Stimulated activated CD8-positive, alpha-beta memory T cell treated with anti-CD3 and anti-CD28 coated beads, Interleukin-4, amount 100 ng/mL, for 1 hour (primary cell): ENCODE data around the gene UBE2N.

Experiments
- DNase-seq, 2 donors: peaks; one replicate each; pipeline ENCODE4 v3.0.0-alpha.2; 2020; ENCODE audit warnings: low read depth in 2 of 2, low spot score in 1 of 2

The UBE2N gene, protein sequence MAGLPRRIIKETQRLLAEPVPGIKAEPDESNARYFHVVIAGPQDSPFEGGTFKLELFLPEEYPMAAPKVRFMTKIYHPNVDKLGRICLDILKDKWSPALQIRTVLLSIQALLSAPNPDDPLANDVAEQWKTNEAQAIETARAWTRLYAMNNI

DNA sequence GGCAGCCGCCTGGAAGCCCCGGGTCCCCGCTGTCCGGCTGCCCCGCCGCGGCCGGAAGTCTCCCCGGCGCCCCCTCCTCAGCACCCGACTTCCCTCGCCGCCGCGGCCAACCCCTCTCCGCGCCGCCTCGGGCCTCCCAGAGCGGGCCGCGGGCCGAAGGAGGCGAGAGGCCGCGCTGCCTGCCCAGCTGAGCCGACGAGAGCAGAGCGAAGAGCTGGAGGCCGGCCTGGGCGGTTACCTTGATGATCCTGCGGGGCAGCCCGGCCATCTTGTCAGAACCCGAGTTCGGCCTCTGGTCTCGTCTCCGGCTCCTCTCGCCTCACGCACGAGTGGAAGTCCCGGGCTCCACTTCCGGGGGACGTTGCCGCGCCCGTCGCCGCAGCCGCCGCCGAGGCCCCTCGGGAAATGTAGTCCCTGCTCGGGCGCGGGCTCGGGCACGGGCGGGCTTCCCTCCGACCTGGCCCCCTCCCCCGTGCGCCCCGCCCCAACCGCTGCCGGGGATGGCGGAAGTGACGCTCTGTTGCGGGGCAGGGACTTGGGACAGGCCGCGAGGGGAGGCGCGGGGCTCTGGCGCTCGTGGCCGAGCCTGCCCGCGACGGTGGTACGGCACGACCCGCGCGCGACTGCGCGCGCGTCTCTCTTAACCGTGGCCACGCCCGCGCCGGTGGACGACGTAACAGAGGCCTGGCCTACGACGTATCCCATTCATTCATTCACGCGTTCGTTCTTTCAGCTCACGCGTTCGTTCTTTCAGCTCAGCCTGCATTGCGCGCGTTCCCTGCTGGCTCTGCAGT, at the start of gene UBE2N:
Gene UBE2N, minus strand, starts transcription at position 331 of the 794 bp plus-strand sequence. Its CDS starts 63 bp downstream, at position 268.
- DNase-seq: peak; percentile 90 to 91

DNA sequence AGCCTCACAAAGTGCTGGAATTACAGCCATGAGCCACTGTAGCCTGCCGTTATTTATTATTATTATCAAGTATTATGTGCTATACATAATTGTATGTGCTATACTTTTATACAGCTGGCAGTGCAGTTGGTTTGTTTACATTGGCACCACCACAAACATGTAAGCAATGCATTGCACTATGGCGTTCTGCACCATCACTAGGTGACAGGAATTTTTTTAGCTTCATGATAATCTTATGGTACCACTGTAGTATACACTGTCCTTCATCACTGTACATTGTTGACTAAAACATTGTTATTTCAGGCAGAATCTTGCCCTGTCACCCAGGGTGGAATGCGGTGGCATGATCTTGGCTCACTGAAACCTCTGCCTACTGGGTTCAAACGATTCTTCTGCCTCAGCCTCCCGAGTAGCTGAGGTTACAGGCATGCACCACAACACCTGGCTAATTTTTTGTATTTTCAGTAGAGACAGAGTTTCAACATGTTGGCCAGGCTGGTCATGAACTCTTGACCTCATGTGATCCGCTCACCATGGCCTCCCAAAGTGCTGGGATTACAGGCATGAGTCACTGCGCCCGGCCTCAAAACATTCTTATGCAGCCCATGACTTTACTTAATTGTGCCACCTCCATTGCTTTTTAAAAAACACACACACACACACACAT, 42.7 kb upstream of the UBE2N start:
- DNase-seq: no peak

DNA sequence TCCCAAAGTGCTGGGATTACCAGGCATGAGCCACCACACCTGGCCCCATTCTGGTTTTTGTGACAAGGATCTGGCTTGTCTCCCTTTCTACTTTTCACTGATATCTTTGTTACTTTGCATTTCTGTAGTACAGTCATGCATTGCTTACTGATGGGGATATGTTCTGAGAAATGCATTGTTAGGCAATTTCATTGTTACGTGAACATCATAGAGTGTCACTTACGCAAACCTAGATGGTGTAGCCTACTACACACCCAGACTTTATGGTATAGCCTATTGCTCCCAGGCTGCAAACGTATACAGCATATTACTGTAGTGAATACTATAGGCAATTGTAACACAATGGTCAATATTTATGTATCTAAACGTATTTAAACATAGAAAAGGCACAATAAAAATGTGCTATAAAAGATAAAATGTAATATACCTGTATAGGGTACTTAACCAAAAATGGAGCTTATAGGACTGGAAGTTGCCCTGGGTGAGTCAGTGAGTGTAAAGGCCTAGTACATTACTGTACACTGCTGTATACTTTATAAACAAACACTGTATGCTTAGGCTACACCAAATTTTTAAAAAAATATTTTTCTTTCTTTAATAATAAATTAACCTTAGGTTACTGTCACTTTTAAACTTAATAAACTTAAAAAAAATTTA, 41.5 kb upstream of the UBE2N start:
- DNase-seq: no peak

DNA sequence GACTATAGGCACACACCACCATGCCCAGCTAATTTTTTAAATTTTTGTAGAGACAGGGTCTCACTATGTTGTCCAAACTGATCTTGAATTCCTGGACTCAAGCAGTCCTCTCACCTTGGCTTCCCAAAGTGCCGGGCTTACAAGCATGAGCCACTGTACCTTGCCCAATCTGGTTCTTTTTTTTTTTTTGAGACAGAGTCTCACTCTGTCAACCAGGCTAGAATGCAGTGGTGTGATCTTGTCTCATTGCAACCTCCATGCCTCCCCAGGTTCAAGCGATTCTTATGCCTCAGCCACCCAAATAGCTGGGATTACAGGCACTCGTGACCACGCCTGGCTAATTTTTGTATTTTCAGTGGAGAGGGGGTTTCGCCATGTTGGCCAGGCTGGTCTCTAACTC, 41.0 kb upstream of the UBE2N start:
- no peak for DNase-seq

DNA sequence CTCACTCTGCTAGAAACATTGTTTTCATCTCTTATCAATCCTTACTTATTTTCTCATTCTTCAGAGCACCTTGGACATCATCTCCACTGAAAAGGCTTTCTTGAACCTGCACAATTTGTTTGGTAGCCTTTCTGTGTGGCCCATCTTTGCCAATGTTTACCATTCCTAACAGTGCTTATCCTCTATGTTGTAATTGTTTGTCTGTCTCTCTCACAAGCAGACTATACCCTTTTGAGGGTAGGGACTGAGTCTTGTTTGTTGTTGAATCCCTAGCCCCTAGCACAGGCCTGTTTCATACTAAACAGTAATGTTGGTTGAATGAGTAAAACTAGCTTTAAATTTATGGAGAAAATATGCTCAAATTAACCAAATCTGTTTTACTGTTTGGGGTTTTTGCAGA, 34.8 kb upstream of the UBE2N start:
- DNase-seq: no peak

DNA sequence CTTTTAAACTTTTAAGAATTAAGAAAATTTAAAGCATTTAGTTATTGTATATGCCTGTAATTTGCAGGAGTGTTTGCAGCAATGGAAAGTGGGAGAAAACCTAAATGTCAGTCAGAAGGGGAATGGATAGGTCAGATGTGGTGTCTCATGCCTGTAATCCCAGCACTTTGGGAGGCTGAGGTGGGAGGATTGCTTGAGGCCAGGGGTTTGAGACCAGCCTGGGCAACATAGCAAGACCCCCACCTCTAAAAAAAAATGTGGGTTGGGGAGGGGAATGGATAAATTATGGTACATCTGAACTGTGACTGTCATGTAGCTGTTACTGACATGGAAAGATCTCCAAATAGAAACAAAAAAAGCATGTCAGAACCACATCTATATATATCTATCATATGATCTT, 27.6 kb upstream of the UBE2N start:
- DNase-seq: no peak

DNA sequence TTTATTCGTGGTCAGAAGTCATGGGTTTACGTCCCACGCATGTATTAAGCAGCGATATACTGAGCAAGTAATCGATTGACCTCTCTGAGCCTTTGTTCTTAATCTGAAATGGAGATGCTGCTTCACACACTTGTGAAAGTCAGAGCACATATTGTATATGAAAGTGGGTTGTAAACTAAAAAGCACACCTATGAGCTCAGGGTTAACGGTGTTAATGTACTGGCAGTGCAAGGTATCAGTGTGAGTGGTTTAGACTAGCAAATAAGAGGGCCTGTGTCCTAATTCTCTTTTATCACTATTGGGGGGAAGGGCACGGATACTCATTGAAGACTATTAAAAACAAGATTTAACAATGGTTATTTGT, 26.2 kb upstream of the UBE2N start:
- DNase-seq: no peak

DNA sequence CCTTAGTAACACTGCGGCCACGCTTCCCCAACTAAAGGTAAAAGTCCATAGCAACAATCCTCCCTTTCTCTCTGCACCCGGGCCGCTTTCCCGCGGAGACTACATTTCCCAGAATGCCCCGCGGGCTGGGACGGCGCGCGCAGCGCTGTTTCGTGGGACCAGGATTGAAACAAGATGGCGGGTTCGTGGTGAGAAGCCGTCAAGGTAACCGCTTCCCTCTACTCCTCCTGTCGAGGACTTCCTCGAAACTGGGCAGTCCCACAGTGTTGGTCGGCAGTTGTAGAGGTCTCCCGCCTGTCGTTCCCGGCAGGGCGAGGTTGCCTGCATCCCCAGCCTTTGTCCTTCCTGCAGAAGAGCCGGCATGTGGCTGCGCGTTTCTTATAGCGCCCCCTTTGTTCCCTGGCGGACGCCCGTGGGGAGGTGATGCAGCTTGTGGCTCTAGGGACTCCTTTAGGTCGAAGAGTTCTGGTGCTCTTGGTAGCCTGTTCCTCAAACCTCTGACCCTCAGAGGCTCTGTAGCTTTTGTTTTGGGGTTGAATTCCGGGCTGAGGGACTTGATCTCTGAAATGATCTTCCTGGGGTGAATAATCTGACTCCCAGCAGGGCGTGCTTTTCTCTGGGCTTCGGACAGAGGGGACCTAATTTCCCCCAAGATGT, 25.7 kb upstream of the UBE2N start, which contains the start of gene MRPL42:
Gene MRPL42, plus strand, starts transcription at position 164 of the 657 bp plus-strand sequence. CDS start 1,772 bp downstream, outside the sequence.
- DNase-seq: peak; percentile 77 to 83

DNA sequence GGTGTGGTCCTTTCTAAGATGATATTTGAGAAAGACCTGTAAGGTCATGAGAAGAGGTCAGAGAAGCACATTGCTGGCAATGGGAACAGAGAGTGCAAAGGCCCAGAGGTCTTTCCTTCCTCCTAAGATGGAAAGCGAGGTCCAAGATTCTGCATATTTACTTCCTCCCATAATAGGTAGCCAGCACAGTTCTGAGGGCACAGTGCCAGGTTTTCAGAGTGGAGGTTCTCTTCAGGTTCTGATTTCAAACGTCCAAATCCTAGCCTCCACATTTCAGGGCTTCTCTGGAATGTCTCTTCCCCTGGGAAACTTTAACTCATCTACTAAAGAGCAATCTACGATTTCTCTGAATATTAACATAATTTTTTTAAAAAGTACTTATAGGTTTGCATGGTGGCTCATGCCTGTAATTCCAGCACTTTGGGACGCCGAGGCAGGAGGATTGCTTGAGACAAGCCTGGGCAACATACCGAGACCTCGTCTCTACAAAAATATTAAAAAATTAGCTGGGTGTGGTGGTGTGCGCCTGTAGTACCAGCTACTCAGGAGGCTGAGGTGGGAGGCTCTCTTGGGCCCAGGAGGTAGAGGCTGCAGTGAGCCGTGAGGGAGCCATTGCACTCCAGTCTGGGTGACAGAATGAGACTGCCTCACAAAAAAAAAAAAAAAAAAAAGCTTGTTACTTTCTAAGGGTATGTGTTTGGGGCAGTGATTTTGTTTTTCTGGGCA, 25.0 kb upstream of the UBE2N start:
- DNase-seq: no peak

DNA sequence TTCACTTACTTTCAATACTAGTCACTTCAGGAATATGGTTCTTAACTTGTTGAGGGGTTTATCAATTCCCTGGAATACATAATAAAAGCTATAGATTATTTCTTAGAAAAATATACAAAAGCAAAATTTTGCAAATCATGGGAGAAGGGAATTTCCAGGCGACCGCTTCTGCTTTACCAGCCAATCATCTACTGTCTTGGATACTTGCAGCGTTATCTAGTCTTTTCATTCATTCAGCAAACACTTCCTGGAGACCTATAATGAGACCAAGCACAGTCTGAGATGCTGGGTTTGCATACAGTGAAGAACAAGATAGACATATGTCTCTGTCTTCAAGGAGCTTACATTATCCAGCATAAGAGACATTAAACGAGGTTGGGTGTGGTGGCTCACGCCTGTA, 24.1 kb upstream of the UBE2N start:
- no peak for DNase-seq

DNA sequence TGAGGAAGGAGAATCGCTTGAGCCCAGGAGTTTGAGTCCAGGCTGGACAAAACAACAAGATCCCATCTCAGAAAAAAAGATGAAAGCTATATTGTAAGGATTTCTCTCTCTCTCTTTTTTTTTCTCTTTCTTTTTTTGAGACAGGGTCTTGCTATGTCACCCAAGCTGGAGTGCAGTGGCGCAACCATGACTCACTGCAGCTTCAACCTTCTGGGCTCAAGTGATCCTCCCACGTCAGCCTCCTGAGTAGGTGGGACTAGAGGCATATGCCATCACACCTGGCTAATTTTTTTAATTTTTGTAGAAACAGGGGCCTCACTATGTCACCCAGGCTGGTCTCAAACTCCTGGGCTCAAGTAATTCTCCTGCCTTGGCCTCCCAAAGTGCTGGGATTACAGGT, 19.8 kb upstream of the UBE2N start:
- no peak for DNase-seq

DNA sequence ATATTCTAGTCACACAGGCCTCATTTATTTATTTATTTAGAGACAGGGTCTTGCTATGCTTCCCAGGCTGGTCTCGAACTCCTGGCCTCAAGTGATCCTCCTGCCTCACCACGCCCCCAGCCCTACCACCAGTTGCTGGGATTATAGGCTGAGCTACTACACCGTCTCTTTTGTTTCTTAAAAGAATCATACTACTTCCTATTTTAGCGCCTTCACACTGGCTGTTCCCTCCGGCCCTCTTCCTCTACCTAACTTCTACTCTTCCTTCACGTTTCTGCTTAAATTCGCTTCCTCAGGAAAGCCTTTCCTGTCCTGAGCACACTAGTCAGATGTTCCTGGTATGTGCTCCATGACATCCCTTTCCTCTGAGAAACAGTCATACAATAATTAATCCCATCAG, 19.2 kb upstream of the UBE2N start:
- DNase-seq: no peak

DNA sequence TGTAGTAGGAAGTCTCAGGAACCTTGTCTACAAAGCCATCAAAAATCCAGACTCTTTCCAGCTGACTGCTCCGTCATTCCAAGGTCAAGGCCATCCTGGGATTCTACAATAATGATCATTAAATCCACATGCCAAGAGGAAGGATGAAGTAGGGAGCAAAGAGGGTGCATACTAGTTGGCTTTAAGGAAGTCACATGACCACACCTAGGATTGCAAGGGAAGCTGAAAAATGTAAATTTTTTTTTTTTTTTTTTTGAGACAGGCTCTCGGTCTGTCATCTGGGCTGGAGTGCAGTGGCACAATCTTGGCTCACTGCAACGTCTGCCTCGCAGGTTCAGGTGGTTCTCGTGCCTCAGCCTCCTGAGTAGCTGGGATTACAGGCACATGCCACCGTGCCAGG, 18.3 kb upstream of the UBE2N start:
- no peak for DNase-seq

DNA sequence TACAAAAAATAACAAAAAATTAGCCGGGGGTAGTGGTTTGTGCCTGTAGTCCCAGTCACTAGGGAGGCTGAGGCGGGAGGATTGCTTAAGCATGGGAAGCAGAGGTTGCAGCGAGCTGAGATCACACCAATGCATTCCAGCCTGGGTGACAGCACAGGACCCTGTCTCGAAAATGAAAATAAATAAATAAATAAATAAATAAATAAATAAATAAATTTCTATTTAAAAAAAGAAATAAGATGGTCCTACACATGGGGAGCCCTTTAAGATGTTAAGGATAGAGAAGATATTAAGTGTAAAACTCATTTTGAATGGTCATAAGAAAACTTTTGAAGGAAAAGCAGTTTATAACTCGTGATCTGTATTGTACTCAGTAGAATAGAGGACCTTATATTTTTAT, 17.4 kb upstream of the UBE2N start:
- no peak for DNase-seq

DNA sequence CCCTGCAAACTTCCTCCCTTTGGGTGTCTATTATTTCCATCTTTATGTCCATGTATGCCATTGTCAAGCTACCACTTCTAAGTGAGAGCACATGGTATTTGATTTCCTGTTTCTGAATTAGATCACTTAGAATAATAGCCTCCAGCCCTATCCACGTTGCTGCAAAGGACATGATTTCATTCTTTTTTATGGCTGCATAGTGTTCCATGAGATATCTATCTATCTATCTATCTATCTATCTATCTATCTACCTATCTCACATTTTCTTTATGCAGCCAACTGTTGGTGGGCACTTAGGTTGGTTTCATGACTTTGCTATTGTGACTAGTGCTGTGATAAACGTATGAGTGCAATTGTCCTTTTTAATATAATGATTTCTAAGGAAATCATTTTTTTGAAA, 14.3 kb upstream of the UBE2N start:
- DNase-seq: no peak

DNA sequence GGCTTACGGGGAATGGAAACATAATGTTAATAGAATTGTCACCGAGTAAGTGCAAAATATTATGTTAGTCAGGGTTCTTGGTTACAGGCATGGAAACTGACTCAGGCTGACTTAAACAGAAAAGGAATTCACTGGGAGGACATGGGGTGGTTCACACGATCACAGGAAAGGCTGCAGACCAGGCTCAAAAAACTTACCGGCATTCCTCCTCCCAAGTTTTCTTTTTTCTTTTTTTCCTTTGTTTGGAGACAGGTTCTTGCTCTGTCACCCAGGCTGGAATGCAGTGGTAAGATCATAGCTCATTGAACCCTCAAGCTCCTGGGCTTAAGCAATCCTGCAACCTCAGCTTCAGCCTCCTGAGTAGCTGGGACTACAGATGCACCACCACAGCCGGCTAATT, 11.9 kb upstream of the UBE2N start:
- DNase-seq: no peak

DNA sequence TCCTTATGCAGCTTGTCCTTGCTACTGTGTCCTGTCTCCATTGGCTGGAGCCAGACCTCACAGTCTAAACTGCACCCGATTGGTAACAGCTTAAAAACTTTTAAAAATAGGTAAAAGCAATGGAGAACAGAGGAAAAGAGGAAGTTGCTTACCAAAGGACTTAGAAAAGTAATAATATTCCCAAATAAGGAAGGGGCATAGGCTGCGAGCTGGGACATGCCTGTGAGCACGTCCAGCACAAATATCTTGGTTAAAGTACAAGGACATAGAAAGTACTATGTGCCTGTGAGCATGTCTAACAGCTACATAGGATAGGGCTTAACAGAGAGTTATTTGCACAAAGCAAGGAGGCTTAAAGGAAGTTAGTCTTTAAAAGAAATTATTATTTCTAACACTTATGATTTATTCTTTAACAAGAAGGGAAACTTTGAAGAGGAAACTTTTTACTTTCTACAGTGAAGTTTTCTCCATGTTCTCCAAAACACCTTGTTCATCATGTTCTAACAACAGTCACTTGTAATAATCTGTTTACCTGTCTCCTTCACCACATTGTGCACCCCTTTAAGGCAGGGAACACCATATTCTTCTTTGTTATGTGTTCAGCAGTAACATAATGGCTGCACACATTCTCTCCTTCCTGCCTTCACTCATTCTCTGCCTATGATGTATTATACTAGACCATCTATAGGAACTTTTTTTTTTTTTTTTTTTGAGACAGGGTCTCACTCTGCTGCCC, 9.8 kb upstream of the UBE2N start:
- no peak for DNase-seq

DNA sequence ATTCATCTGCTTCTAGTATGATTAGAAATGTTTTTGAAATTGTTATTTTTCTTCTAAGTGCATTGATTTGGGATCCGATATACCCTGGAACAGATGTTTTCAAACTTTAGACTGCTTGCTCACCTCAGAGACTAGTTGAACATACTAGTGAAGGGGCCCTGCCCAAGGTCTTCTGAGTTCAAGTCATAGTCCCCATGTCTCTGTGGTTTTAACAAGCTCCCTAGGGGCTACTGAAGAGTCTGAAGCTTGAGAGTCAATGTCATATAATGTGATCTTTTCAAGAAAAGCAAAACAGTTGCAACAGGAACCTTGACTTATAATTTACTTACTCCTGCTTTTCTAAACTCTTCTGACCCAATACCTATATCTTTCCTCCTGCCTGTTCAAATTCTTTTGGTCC, 7.5 kb upstream of the UBE2N start:
- no peak for DNase-seq

DNA sequence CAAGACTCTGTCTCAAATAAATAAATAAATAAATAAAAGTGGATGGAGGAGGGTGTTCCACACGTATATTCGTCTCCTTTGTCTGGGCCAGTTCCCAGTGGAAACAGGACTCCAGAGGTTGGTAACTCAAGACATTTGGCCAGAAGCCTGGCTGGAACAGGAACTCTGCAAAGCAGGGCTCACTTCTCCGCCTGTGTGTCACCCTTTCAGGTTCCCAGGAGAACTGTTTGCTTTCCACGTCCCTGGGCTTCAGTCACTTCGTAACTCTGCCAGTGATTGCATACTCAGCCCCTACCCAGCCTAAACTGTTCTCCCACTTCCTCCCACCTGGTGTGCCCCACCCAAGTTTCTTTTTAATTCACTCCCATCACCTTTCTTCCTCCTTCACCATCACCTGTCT, 7.0 kb upstream of the UBE2N start:
- DNase-seq: no peak
